ENCODE results near the gene SGCA. TPM values are rescaled to one million over a fixed set of nuclear protein-coding genes. Genes with fewer than 3 reads are reported as not detected.
A peak's percentile ranks its signal among the peaks of the same experiment; 100 is the strongest.

SGCA gene
- total and polyA plus RNA-seq, 2 experiments from 2014 or later: 0.19 TPM; not detected in 1

DNA sequence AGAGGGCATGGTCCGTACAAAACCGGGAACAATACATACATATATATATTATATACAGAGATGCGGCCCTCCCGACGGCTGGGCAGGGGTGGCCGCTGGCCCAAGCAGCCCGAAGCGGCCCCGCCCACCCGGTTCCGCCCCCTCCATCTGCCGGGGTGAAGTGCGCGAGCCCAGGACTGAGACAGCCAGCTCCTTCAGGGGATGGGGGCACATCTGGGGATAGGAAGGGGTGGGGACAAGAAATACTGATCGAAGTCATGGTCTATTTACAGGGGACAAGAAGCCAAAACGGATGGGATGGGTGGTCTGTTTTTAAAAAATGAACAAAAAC lies 32.1 kb upstream of the SGCA start:
- Histone ChIP-seq H3F3A (replicated peaks; ENCODE audit: low read depth) (no peaks in the 10 kb centered on the region), H3K4me1 (ENCODE audit: insufficient read depth) (peaks cover 27% of the 10 kb centered on the region), H4K20me1 (replicated peaks; ENCODE audit: insufficient read depth) (no peaks in the 10 kb centered on the region), H3K27ac (ENCODE audit: low read depth) (no peak overlapping the region), H3K79me2 (replicated peaks; ENCODE audit: insufficient read depth) (no peaks in the 10 kb centered on the region), H2AFZ (no peak overlapping the region), H3K36me3 (ENCODE audit: insufficient read depth) (no peaks in the 10 kb centered on the region; the same call in 1 of the 2 replicates), H3K9me2 (ENCODE audit: insufficient read depth) (no peaks in the 10 kb centered on the region), H3K4me3 (0 out of 2 replicates have a peak overlapping the region, but pooled peaks have one; percentile 23), H3K27me3 (ENCODE audit: insufficient read depth) (peaks cover 30% of the 10 kb centered on the region), H3K4me2 (peak overlapping the region; percentile 71)
- Mint-ChIP-seq H3K36me3 (ENCODE audit: low read depth) (peaks cover 14% of the 10 kb centered on the region), H3K4me3 (peak overlapping the region; percentile 6; the same call in 1 of the 3 replicates), H3K27me3 (ENCODE audit: insufficient read depth, low read depth, poor library complexity) (peaks cover 35% of the 10 kb centered on the region), H3K9me3 (no peaks in the 10 kb centered on the region), H3K4me1 (peaks cover 43% of the 10 kb centered on the region), H3K27ac (no peak overlapping the region)
- ATAC-seq (peak; percentile 16), DNase-seq (ENCODE audit: low spot score) (peak; percentile 46)
- TF ChIP-seq ZNF114 (CRISPR knock-in tag; IDR thresholded peaks at IDR 0.05) (no peak), NANOG (IDR thresholded peaks at IDR 0.05; ENCODE audit: borderline replicate concordance) (no peak), CREB1 (CRISPR knock-in tag; IDR thresholded peaks at IDR 0.05; ENCODE audit: low read depth) (no peak), EZH2 (IDR thresholded peaks at IDR 0.05; ENCODE audit: low read depth, unreplicated experiment) (no peak), POLR2AphosphoS5 (IDR thresholded peaks at IDR 0.05; ENCODE audit: low read depth) (no peak), STAT1 (IDR thresholded peaks at IDR 0.05; ENCODE audit: unreplicated experiment) (no peak), JUNB (IDR thresholded peaks at IDR 0.05; ENCODE audit: unreplicated experiment) (no peak), ZNF331 (CRISPR knock-in tag; IDR thresholded peaks at IDR 0.05; ENCODE audit: low read depth) (no peak), EZH2phosphoT487 (IDR thresholded peaks at IDR 0.05; ENCODE audit: unreplicated experiment) (no peak)
- TF ChIP-seq, protein P1, sequence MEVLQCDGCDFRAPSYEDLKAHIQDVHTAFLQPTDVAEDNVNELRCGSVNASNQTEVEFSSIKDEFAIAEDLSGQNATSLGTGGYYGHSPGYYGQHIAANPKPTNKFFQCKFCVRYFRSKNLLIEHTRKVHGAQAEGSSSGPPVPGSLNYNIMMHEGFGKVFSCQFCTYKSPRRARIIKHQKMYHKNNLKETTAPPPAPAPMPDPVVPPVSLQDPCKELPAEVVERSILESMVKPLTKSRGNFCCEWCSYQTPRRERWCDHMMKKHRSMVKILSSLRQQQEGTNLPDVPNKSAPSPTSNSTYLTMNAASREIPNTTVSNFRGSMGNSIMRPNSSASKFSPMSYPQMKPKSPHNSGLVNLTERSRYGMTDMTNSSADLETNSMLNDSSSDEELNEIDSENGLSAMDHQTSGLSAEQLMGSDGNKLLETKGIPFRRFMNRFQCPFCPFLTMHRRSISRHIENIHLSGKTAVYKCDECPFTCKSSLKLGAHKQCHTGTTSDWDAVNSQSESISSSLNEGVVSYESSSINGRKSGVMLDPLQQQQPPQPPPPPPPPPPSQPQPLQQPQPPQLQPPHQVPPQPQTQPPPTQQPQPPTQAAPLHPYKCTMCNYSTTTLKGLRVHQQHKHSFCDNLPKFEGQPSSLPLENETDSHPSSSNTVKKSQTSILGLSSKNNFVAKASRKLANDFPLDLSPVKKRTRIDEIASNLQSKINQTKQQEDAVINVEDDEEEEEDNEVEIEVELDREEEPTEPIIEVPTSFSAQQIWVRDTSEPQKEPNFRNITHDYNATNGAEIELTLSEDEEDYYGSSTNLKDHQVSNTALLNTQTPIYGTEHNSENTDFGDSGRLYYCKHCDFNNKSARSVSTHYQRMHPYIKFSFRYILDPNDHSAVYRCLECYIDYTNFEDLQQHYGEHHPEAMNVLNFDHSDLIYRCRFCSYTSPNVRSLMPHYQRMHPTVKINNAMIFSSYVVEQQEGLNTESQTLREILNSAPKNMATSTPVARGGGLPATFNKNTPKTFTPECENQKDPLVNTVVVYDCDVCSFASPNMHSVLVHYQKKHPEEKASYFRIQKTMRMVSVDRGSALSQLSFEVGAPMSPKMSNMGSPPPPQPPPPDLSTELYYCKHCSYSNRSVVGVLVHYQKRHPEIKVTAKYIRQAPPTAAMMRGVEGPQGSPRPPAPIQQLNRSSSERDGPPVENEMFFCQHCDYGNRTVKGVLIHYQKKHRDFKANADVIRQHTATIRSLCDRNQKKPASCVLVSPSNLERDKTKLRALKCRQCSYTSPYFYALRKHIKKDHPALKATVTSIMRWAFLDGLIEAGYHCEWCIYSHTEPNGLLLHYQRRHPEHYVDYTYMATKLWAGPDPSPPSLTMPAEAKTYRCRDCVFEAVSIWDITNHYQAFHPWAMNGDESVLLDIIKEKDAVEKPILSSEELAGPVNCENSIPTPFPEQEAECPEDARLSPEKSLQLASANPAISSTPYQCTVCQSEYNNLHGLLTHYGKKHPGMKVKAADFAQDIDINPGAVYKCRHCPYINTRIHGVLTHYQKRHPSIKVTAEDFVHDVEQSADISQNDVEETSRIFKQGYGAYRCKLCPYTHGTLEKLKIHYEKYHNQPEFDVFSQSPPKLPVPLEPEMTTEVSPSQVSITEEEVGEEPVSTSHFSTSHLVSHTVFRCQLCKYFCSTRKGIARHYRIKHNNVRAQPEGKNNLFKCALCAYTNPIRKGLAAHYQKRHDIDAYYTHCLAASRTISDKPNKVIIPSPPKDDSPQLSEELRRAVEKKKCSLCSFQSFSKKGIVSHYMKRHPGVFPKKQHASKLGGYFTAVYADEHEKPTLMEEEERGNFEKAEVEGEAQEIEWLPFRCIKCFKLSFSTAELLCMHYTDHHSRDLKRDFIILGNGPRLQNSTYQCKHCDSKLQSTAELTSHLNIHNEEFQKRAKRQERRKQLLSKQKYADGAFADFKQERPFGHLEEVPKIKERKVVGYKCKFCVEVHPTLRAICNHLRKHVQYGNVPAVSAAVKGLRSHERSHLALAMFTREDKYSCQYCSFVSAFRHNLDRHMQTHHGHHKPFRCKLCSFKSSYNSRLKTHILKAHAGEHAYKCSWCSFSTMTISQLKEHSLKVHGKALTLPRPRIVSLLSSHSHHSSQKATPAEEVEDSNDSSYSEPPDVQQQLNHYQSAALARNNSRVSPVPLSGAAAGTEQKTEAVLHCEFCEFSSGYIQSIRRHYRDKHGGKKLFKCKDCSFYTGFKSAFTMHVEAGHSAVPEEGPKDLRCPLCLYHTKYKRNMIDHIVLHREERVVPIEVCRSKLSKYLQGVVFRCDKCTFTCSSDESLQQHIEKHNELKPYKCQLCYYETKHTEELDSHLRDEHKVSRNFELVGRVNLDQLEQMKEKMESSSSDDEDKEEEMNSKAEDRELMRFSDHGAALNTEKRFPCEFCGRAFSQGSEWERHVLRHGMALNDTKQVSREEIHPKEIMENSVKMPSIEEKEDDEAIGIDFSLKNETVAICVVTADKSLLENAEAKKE (CRISPR knock-in tag; IDR thresholded peaks at IDR 0.05): no peak
- TF ChIP-seq, protein P2, sequence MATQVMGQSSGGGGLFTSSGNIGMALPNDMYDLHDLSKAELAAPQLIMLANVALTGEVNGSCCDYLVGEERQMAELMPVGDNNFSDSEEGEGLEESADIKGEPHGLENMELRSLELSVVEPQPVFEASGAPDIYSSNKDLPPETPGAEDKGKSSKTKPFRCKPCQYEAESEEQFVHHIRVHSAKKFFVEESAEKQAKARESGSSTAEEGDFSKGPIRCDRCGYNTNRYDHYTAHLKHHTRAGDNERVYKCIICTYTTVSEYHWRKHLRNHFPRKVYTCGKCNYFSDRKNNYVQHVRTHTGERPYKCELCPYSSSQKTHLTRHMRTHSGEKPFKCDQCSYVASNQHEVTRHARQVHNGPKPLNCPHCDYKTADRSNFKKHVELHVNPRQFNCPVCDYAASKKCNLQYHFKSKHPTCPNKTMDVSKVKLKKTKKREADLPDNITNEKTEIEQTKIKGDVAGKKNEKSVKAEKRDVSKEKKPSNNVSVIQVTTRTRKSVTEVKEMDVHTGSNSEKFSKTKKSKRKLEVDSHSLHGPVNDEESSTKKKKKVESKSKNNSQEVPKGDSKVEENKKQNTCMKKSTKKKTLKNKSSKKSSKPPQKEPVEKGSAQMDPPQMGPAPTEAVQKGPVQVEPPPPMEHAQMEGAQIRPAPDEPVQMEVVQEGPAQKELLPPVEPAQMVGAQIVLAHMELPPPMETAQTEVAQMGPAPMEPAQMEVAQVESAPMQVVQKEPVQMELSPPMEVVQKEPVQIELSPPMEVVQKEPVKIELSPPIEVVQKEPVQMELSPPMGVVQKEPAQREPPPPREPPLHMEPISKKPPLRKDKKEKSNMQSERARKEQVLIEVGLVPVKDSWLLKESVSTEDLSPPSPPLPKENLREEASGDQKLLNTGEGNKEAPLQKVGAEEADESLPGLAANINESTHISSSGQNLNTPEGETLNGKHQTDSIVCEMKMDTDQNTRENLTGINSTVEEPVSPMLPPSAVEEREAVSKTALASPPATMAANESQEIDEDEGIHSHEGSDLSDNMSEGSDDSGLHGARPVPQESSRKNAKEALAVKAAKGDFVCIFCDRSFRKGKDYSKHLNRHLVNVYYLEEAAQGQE (IDR thresholded peaks at IDR 0.05; ENCODE audit: unreplicated experiment): no peak
- TF ChIP-seq, protein P3, sequence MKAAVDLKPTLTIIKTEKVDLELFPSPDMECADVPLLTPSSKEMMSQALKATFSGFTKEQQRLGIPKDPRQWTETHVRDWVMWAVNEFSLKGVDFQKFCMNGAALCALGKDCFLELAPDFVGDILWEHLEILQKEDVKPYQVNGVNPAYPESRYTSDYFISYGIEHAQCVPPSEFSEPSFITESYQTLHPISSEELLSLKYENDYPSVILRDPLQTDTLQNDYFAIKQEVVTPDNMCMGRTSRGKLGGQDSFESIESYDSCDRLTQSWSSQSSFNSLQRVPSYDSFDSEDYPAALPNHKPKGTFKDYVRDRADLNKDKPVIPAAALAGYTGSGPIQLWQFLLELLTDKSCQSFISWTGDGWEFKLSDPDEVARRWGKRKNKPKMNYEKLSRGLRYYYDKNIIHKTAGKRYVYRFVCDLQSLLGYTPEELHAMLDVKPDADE (IDR thresholded peaks at IDR 0.05): no peak
- TF ChIP-seq, protein P4, sequence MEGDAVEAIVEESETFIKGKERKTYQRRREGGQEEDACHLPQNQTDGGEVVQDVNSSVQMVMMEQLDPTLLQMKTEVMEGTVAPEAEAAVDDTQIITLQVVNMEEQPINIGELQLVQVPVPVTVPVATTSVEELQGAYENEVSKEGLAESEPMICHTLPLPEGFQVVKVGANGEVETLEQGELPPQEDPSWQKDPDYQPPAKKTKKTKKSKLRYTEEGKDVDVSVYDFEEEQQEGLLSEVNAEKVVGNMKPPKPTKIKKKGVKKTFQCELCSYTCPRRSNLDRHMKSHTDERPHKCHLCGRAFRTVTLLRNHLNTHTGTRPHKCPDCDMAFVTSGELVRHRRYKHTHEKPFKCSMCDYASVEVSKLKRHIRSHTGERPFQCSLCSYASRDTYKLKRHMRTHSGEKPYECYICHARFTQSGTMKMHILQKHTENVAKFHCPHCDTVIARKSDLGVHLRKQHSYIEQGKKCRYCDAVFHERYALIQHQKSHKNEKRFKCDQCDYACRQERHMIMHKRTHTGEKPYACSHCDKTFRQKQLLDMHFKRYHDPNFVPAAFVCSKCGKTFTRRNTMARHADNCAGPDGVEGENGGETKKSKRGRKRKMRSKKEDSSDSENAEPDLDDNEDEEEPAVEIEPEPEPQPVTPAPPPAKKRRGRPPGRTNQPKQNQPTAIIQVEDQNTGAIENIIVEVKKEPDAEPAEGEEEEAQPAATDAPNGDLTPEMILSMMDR (conservative IDR thresholded peaks at IDR 0.05; ENCODE audit: low read depth in 2 of 2): no peak

All from GM23338 (cell line).